Measurements from ENCODE around the gene DNAJC21. TPM values are rescaled to one million over a fixed set of nuclear protein-coding genes. Genes with fewer than 3 reads are reported as not detected.
"Not testable (repeated sequence)": the region's sequence is repeated elsewhere in the genome, so short reads cannot be mapped to it uniquely, and the experiment has no call there.

DNAJC21 gene
- total RNA-seq, 2 donors from 2014 or later = 56.6 to 83.9 TPM

DNA sequence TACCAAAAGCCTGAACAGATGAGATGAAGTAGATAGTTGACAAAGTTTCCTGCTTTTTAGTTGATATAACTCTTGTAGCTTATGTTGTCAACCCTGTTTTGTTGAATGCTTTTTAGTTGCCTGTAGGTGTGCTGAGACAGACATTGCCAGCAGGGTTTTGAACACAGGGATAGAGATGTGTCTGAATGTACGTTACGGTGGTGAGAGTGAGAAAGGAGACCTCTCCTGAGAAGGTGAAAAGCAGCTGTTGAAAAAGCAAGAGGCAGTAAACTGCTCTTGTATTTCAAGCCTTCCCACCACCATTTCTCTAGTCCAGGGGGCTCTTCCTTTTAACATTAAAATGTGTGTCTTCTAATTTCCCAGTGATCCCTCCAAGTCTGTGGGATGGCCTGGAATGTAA lies 14.7 kb downstream of the DNAJC21 start:
- H3K36me3 Mint-ChIP-seq = peaks cover 0 to 20% of the 10 kb centered on the region in 2 donors
- no peak overlapping the region for H3K27ac Mint-ChIP-seq
- ATAC-seq (no peak), DNase-seq (ENCODE audit: low spot score in 2 of 2) (no peak)
- no peaks in the 10 kb centered on the region for H3K9me3 Mint-ChIP-seq

- DNase-seq (ENCODE audit: low spot score in 2 of 2) (no peak), ATAC-seq (no peak)
- Mint-ChIP-seq H3K36me3 (peaks cover 5 to 24% of the 10 kb centered on the region in 2 donors), H3K9me3 (no peaks in the 10 kb centered on the region), H3K27ac (peak overlapping the region in 1 of 2 donors; percentile 24)
Measured at GRCh38 chr5:34944460-34945047, 15.2 kb downstream of the DNAJC21 start.

DNA sequence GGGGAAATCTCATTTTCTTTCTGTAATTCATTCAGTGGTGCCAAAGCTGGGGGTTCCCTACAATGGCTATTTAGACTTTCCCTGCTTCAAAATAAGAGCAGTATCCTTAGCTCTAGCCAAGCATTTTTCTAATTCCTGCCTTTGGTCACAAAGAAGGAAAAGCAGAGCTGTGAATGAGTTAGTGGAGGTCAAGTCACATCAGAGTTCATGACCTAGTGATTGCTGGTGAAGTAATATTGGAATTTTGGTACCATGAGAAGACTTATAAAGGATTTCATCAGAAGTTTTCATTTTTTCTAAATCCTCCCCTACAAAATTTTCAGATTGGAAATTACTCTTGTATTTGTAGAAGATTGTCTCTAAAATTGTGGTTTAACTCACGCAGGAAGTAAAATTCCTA lies 28.0 kb downstream of the DNAJC21 start:
- DNase-seq (ENCODE audit: low spot score in 2 of 2) (no peak), ATAC-seq (no peak)
- no peak overlapping the region for H3K27ac Mint-ChIP-seq
- H3K9me3 Mint-ChIP-seq = no peaks in the 10 kb centered on the region
- no peaks in the 10 kb centered on the region for H3K36me3 Mint-ChIP-seq

GRCh38 chr5:34957857-34958690 lies 28.7 kb downstream of the DNAJC21 start:
- peak in 1 of 2 donors; percentile 34 for ATAC-seq
- no peak for DNase-seq (ENCODE audit: low spot score in 2 of 2)
- Mint-ChIP-seq H3K9me3 (no peaks in the 10 kb centered on the region), H3K36me3 (no peaks in the 10 kb centered on the region), H3K27ac (peak overlapping the region in 1 of 2 donors; percentile 6)

GRCh38 chr5:34959323-34959722 lies 30.0 kb downstream of the DNAJC21 start:
- H3K27ac Mint-ChIP-seq = peak overlapping the region in 1 of 2 donors; percentile 18

GRCh38 chr5:34967540-34967939 lies 38.2 kb downstream of the DNAJC21 start:
- Mint-ChIP-seq H3K9me3 (peaks cover 0 to 11% of the 10 kb centered on the region in 2 donors), H3K27ac (no peak overlapping the region), H3K36me3 (peaks cover 12 to 15% of the 10 kb centered on the region in 2 donors)
- DNase-seq (ENCODE audit: low spot score in 2 of 2) (no peak), ATAC-seq (no peak)

More at GRCh38 chr5:34959323-34959722, 30.0 kb downstream of the DNAJC21 start:
- Mint-ChIP-seq H3K9me3 (no peaks in the 10 kb centered on the region), H3K36me3 (no peaks in the 10 kb centered on the region)
- DNase-seq (ENCODE audit: low spot score in 2 of 2) = no peak
- ATAC-seq = peak; percentile 78 to 93

- ATAC-seq (no peak), DNase-seq (ENCODE audit: low spot score in 2 of 2) (no peak)
- H3K9me3 Mint-ChIP-seq = peaks cover 0 to 11% of the 10 kb centered on the region in 2 donors
- H3K27ac Mint-ChIP-seq = peak overlapping the region in 1 of 2 donors; percentile 30
- H3K36me3 Mint-ChIP-seq = peaks cover 12 to 15% of the 10 kb centered on the region in 2 donors
Measured at GRCh38 chr5:34968258-34968657, 38.9 kb downstream of the DNAJC21 start.

DNA sequence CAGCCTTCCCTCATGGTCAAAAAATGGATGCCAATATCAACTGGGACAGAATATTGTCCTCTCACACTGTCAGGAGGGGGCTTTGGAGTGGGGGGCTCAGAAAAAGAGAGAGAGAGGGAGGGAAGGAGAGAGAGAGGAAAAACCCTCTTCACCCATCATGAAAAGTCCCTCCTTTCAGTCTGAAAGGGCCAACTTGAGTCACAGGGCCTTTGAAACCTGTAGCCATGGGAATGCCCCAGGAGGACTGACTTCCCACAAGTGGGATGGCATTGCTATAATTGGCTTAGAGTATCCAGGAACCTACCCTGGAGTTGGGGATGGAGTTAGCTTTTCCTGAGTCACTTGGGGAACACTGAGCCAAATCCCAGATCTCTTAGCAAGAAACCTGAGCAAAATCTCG lies 41.2 kb downstream of the DNAJC21 start:
- ATAC-seq (no peak), DNase-seq (ENCODE audit: low spot score in 2 of 2) (no peak)
- Mint-ChIP-seq H3K27ac (no peak overlapping the region), H3K36me3 (peaks cover 6 to 13% of the 10 kb centered on the region in 2 donors), H3K9me3 (peaks cover 0 to 11% of the 10 kb centered on the region in 2 donors)

GRCh38 chr5:34971655-34972054 lies 42.3 kb downstream of the DNAJC21 start:
- H3K27ac Mint-ChIP-seq; H3K9me3 Mint-ChIP-seq; ATAC-seq; DNase-seq (ENCODE audit: low spot score in 2 of 2); H3K36me3 Mint-ChIP-seq: not testable (repeated sequence)

DNA sequence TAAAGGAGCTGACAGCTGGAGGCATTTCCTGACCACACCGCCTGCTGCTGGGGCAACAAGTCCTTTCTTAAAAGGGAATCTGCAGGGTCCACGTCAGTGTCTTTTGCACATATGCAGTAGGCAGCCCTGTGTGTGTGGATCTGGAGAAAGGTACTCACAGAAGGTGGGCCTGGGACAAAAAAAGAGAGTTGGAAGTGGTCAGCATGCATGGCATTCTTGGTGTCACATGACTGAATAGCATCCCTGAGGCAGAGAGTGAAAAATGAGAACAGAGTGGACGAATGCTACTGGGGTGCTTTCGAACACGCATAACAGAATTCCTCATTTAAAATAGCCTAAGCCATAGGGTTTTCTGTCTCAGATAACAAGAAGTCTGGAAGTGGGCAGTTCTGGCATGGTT lies 47.0 kb downstream of the DNAJC21 start:
- no peak for ATAC-seq

DNA sequence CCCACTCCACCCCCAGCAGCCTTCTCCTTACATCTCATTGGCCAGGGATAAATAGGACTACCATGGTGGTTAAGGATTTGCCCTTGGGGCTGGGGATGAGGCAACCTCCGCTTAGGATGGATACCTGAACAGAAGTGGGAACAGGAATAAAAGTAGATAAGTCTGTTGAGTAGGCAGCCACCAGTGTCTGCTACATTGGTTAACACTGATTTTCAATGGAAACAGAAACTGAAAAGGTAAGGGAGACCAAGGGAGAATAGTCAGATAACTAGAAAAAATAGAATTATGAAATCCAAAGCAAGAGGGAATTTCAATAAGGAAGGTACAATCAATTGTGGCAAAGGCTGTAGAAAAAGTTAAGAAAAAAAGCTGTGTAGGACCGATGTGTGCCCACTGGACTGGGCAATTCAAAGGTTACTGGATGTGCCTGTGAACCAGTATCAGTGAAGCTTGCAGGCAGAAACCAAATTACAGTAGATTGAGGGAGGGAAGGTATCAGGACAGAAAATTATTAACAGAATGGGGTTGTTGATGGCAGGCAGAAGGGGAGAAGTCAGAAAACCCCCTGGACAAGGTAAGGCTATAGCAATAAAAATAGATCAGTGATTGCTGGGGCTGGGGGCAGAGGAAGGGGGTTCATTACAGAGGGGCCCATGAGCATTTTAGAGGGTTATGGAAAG lies 48.7 kb downstream of the DNAJC21 start:
- DNase-seq (ENCODE audit: low spot score in 2 of 2) = no peak
- Mint-ChIP-seq H3K27ac (no peak overlapping the region), H3K36me3 (peaks cover 0 to 5% of the 10 kb centered on the region in 2 donors), H3K9me3 (peaks cover 4 to 11% of the 10 kb centered on the region in 2 donors)
- ATAC-seq = no peak

More for the DNA sequence above, 47.0 kb downstream of the DNAJC21 start:
- peaks cover under 1% of the 10 kb centered on the region in 2 donors for H3K9me3 Mint-ChIP-seq
- H3K27ac Mint-ChIP-seq = no peak overlapping the region
- peaks cover 0 to 1% of the 10 kb centered on the region in 2 donors for H3K36me3 Mint-ChIP-seq
- DNase-seq (ENCODE audit: low spot score in 2 of 2) = no peak

- no peak for ATAC-seq
- H3K9me3 Mint-ChIP-seq = peaks cover 4 to 11% of the 10 kb centered on the region in 2 donors
- H3K36me3 Mint-ChIP-seq = peaks cover 0 to 5% of the 10 kb centered on the region in 2 donors
Measured at GRCh38 chr5:34978681-34979080, 49.3 kb downstream of the DNAJC21 start.

GRCh38 chr5:34982823-34983222 lies 53.5 kb downstream of the DNAJC21 start:
- DNase-seq (ENCODE audit: low spot score in 2 of 2) (no peak), ATAC-seq (no peak)
- H3K9me3 Mint-ChIP-seq = peaks cover 16 to 23% of the 10 kb centered on the region in 2 donors
- H3K36me3 Mint-ChIP-seq = peaks cover 13 to 19% of the 10 kb centered on the region in 2 donors
- no peak overlapping the region for H3K27ac Mint-ChIP-seq

More at GRCh38 chr5:34978681-34979080, 49.3 kb downstream of the DNAJC21 start:
- no peak for DNase-seq (ENCODE audit: low spot score in 2 of 2)
- no peak overlapping the region for H3K27ac Mint-ChIP-seq

GRCh38 chr5:34986965-34987364 lies 57.6 kb downstream of the DNAJC21 start:
- H3K9me3 Mint-ChIP-seq = peaks cover 17 to 21% of the 10 kb centered on the region in 2 donors
- H3K36me3 Mint-ChIP-seq = peaks cover 13 to 15% of the 10 kb centered on the region in 2 donors
- no peak overlapping the region for H3K27ac Mint-ChIP-seq
- no peak for ATAC-seq
- DNase-seq (ENCODE audit: low spot score in 2 of 2) = no peak

- Mint-ChIP-seq H3K36me3 (peaks cover 11 to 13% of the 10 kb centered on the region in 2 donors), H3K9me3 (peaks cover 11 to 15% of the 10 kb centered on the region in 2 donors), H3K27ac (no peak overlapping the region)
- DNase-seq (ENCODE audit: low spot score in 2 of 2) (no peak), ATAC-seq (no peak)
Measured at GRCh38 chr5:34991486-34992238, 62.3 kb downstream of the DNAJC21 start.

DNA sequence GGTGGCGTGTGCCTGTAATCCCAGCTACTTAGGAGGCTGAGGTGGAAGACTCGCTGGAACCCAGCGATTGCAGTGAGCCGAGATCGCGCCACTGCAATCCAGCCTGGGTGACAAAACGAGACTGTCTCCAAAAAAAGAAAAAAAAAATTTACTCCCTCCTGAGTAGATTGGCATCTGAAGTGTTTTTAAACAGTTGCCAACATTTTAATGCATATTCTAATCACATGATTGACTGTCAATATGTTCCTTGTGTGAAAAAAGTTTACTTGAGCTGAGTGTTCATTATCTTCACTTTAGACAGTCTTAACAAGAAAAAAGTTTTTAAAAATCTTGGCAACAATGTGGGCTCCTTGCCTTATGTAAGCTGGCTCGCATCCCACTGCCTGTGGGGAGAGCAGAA lies 64.6 kb downstream of the DNAJC21 start:
- Mint-ChIP-seq H3K36me3 (no peaks in the 10 kb centered on the region), H3K27ac (no peak overlapping the region), H3K9me3 (no peaks in the 10 kb centered on the region)
- ATAC-seq (no peak), DNase-seq (ENCODE audit: low spot score in 2 of 2) (no peak)
